ENCODE results near the gene ANKS1A.

Gene ANKS1A

GRCh38 chr6:35088281-35089215 lies 199.5 kb downstream of the ANKS1A start:
- peak overlapping the region; percentile 61 for H3K9ac ChIP-seq (ENCODE audit: low read depth, low read length, poor library complexity, severe bottlenecking)
- H3F3A ChIP-seq (ENCODE audit: low read depth), result peaks cover 6% of the 10 kb centered on the region
- peak overlapping the region; percentile 61 for H3K4me2 ChIP-seq (ENCODE audit: low read depth, low read length, poor library complexity, severe bottlenecking)
- no peak overlapping the region for H2AFZ ChIP-seq (ENCODE audit: low read length)
- H3K79me2 ChIP-seq (ENCODE audit: insufficient read depth, low read length), result no peaks in the 10 kb centered on the region
- H3K9me2 ChIP-seq (replicated peaks; ENCODE audit: low read depth, low read length), result no peaks in the 10 kb centered on the region
- TF ChIP-seq, protein P1, sequence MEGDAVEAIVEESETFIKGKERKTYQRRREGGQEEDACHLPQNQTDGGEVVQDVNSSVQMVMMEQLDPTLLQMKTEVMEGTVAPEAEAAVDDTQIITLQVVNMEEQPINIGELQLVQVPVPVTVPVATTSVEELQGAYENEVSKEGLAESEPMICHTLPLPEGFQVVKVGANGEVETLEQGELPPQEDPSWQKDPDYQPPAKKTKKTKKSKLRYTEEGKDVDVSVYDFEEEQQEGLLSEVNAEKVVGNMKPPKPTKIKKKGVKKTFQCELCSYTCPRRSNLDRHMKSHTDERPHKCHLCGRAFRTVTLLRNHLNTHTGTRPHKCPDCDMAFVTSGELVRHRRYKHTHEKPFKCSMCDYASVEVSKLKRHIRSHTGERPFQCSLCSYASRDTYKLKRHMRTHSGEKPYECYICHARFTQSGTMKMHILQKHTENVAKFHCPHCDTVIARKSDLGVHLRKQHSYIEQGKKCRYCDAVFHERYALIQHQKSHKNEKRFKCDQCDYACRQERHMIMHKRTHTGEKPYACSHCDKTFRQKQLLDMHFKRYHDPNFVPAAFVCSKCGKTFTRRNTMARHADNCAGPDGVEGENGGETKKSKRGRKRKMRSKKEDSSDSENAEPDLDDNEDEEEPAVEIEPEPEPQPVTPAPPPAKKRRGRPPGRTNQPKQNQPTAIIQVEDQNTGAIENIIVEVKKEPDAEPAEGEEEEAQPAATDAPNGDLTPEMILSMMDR (conservative IDR thresholded peaks at IDR 0.05; ENCODE audit: low read length), result no peak; the same call in 1 of the 2 replicates
- TF ChIP-seq EZH2phosphoT487 (IDR thresholded peaks at IDR 0.05; ENCODE audit: borderline replicate concordance), result no peak
- peaks cover 48% of the 10 kb centered on the region for H3K4me1 ChIP-seq (ENCODE audit: insufficient read depth, low read length, poor library complexity, severe bottlenecking)
- no peaks in the 10 kb centered on the region for H3K27me3 ChIP-seq (ENCODE audit: insufficient read depth, low read length, poor library complexity, severe bottlenecking)
- no peaks in the 10 kb centered on the region for H3K9me3 ChIP-seq (ENCODE audit: insufficient read depth, low read depth, low read length)
- H3K4me3 ChIP-seq (ENCODE audit: low read length, poor library complexity, severe bottlenecking), result peak overlapping the region; percentile 41
- H4K20me1 ChIP-seq (ENCODE audit: insufficient read depth, low read length, poor library complexity, severe bottlenecking), result no peaks in the 10 kb centered on the region
- H3K36me3 ChIP-seq (ENCODE audit: insufficient read depth, low read length), result peaks cover 8% of the 10 kb centered on the region; the same call in 1 of the 2 replicates

GRCh38 chr6:35089216-35089934 lies 200.3 kb downstream of the ANKS1A start:
- H3K4me3 ChIP-seq (ENCODE audit: low read length, poor library complexity, severe bottlenecking), result peak overlapping the region; percentile 41
- TF ChIP-seq, protein P1 (conservative IDR thresholded peaks at IDR 0.05; ENCODE audit: low read length), result no peak
- no peak for TF ChIP-seq EZH2phosphoT487 (IDR thresholded peaks at IDR 0.05; ENCODE audit: borderline replicate concordance)
- peaks cover 6% of the 10 kb centered on the region for H3F3A ChIP-seq (ENCODE audit: low read depth)
- H4K20me1 ChIP-seq (ENCODE audit: insufficient read depth, low read length, poor library complexity, severe bottlenecking), result no peaks in the 10 kb centered on the region
- peak overlapping the region; percentile 61 for H3K9ac ChIP-seq (ENCODE audit: low read depth, low read length, poor library complexity, severe bottlenecking)
- no peak overlapping the region for H2AFZ ChIP-seq (ENCODE audit: low read length)
- H3K27me3 ChIP-seq (ENCODE audit: insufficient read depth, low read length, poor library complexity, severe bottlenecking), result no peaks in the 10 kb centered on the region
- peaks cover 48% of the 10 kb centered on the region for H3K4me1 ChIP-seq (ENCODE audit: insufficient read depth, low read length, poor library complexity, severe bottlenecking)
- H3K9me3 ChIP-seq (ENCODE audit: insufficient read depth, low read depth, low read length), result no peaks in the 10 kb centered on the region
- no peaks in the 10 kb centered on the region for H3K79me2 ChIP-seq (ENCODE audit: insufficient read depth, low read length)
- no peaks in the 10 kb centered on the region for H3K9me2 ChIP-seq (replicated peaks; ENCODE audit: low read depth, low read length)
- peaks cover 8% of the 10 kb centered on the region; the same call in 1 of the 2 replicates for H3K36me3 ChIP-seq (ENCODE audit: insufficient read depth, low read length)
- H3K4me2 ChIP-seq (ENCODE audit: low read depth, low read length, poor library complexity, severe bottlenecking), result peak overlapping the region; percentile 61

- H3K9me3 ChIP-seq (ENCODE audit: insufficient read depth, low read depth, low read length), result no peaks in the 10 kb centered on the region
- no peaks in the 10 kb centered on the region for H3K27me3 ChIP-seq (ENCODE audit: insufficient read depth, low read length, poor library complexity, severe bottlenecking)
- TF ChIP-seq, protein P1 (conservative IDR thresholded peaks at IDR 0.05; ENCODE audit: low read length), result no peak
- TF ChIP-seq EZH2phosphoT487 (IDR thresholded peaks at IDR 0.05; ENCODE audit: borderline replicate concordance), result no peak
- H3K79me2 ChIP-seq (ENCODE audit: insufficient read depth, low read length), result no peaks in the 10 kb centered on the region
- peak overlapping the region; percentile 61 for H3K9ac ChIP-seq (ENCODE audit: low read depth, low read length, poor library complexity, severe bottlenecking)
- H3K4me1 ChIP-seq (ENCODE audit: insufficient read depth, low read length, poor library complexity, severe bottlenecking), result peaks cover 44% of the 10 kb centered on the region
- H2AFZ ChIP-seq (ENCODE audit: low read length), result no peak overlapping the region
- no peaks in the 10 kb centered on the region for H4K20me1 ChIP-seq (ENCODE audit: insufficient read depth, low read length, poor library complexity, severe bottlenecking)
- peaks cover 6% of the 10 kb centered on the region for H3F3A ChIP-seq (ENCODE audit: low read depth)
- no peaks in the 10 kb centered on the region for H3K9me2 ChIP-seq (replicated peaks; ENCODE audit: low read depth, low read length)
- H3K4me3 ChIP-seq (ENCODE audit: low read length, poor library complexity, severe bottlenecking), result peak overlapping the region; percentile 41
- peak overlapping the region; percentile 61 for H3K4me2 ChIP-seq (ENCODE audit: low read depth, low read length, poor library complexity, severe bottlenecking)
- peaks cover 8% of the 10 kb centered on the region; the same call in 1 of the 2 replicates for H3K36me3 ChIP-seq (ENCODE audit: insufficient read depth, low read length)
Measured at GRCh38 chr6:35089935-35090505, 201.0 kb downstream of the ANKS1A start.

Measured in Loucy (cell line).